HAP-1 (cell line): Measurements from ENCODE around the gene BDP1.
"Not testable (repeated sequence)": the region's sequence is repeated elsewhere in the genome, so short reads cannot be mapped to it uniquely, and the experiment has no call there.

ENCODE experiments used
- DNase-seq, 2 experiments: peaks; one replicate each; pipeline ENCODE4 v3.0.0-alpha.2; 2016 to 2020; ENCODE audit warnings: low spot score in 2 of 2
- H3K27me3 ChIP-seq: fragments of 250-450 bp; sonication (Bioruptor Pico); 2 replicates; pipeline ENCODE4 v1.5.1; 2020; ENCODE audit warnings: low read depth, mild to moderate bottlenecking, moderate library complexity
- H3K36me3 ChIP-seq: fragments of 250-450 bp; sonication (Bioruptor Pico); replicated peaks from 2 replicates; pipeline ENCODE4 v1.5.1; 2020; ENCODE audit warnings: mild to moderate bottlenecking
- H3K4me1 ChIP-seq: fragments of 250-450 bp; sonication (Bioruptor Pico); 2 replicates; pipeline ENCODE4 v1.5.1; 2020; ENCODE audit warnings: mild to moderate bottlenecking
- H3K4me3 ChIP-seq: fragments of 250-450 bp; sonication (Bioruptor Pico); 2 replicates; pipeline ENCODE4 v1.5.1; 2020; ENCODE audit warnings: mild to moderate bottlenecking, moderate library complexity
- H3K9me3 ChIP-seq: fragments of 250-450 bp; sonication (Bioruptor Pico); 2 replicates; pipeline ENCODE4 v1.5.1; 2020; ENCODE audit warnings: mild to moderate bottlenecking, moderate library complexity
- in situ Hi-C: fragments of 300-500 bp; cut with MboI; formaldehyde crosslinking; loops from 3 replicates; pipeline ENCODE4 v1.14.3; 2020; ENCODE audit warnings: low sequenced_read_pairs, inconsistent platforms, mixed read lengths

BDP1 gene

GRCh38 chr5:71588533-71588885, 133.1 kb downstream of the BDP1 start:
- in situ Hi-C loops, result loop anchor here (25.0 kb wide), 1 partner anchor 724 kb away; the partner anchor contains the start of genes MRPS27 and PTCD2
- Histone ChIP-seq H3K9me3 (no peaks in the 10 kb centered on the region), H3K4me3 (no peak overlapping the region), H3K4me1 (peaks cover 16% of the 10 kb centered on the region), H3K36me3 (no peaks in the 10 kb centered on the region; the same call in 1 of the 2 replicates), H3K27me3 (no peaks in the 10 kb centered on the region)
- no peak for DNase-seq

GRCh38 chr5:71589903-71590302, 134.5 kb downstream of the BDP1 start:
- in situ Hi-C loops, result loop anchor here (25.0 kb wide), 1 partner anchor 722 kb away; the partner anchor contains the start of genes MRPS27 and PTCD2
- Histone ChIP-seq H3K9me3 (no peaks in the 10 kb centered on the region), H3K27me3 (no peaks in the 10 kb centered on the region), H3K4me1 (peaks cover 16% of the 10 kb centered on the region), H3K4me3 (no peak overlapping the region), H3K36me3 (no peaks in the 10 kb centered on the region; the same call in 1 of the 2 replicates)
- no peak for DNase-seq

GRCh38 chr5:71591100-71591499, 135.6 kb downstream of the BDP1 start:
- in situ Hi-C loops, result loop anchor here (25.0 kb wide), 1 partner anchor 721 kb away; the partner anchor contains the start of genes MRPS27 and PTCD2
- Histone ChIP-seq H3K36me3 (no peaks in the 10 kb centered on the region; the same call in 1 of the 2 replicates), H3K9me3 (no peaks in the 10 kb centered on the region), H3K4me3 (no peak overlapping the region), H3K4me1 (peaks cover 16% of the 10 kb centered on the region), H3K27me3 (no peaks in the 10 kb centered on the region)
- DNase-seq, result no peak

- in situ Hi-C loops, result loop anchor here (25.0 kb wide), 1 partner anchor 716 kb away; the partner anchor contains the start of genes MRPS27 and PTCD2
- DNase-seq, result no peak
- H3K36me3 ChIP-seq, result peaks cover 12% of the 10 kb centered on the region
- H3K27me3 ChIP-seq, result no peaks in the 10 kb centered on the region
- H3K9me3 ChIP-seq, result no peaks in the 10 kb centered on the region
- H3K4me1 ChIP-seq, result no peaks in the 10 kb centered on the region
- no peak overlapping the region for H3K4me3 ChIP-seq
Measured at GRCh38 chr5:71596169-71596568, 140.7 kb downstream of the BDP1 start.

GRCh38 chr5:71597001-71597400, 141.6 kb downstream of the BDP1 start:
- Histone ChIP-seq H3K9me3 (no peaks in the 10 kb centered on the region), H3K4me1 (no peaks in the 10 kb centered on the region), H3K36me3 (peaks cover 16% of the 10 kb centered on the region), H3K4me3 (no peak overlapping the region), H3K27me3 (no peaks in the 10 kb centered on the region)
- in situ Hi-C loops, result loop anchor here (25.0 kb wide), 1 partner anchor 715 kb away; the partner anchor contains the start of genes MRPS27 and PTCD2
- no peak for DNase-seq

- no peaks in the 10 kb centered on the region for H3K4me1 ChIP-seq
- H3K36me3 ChIP-seq, result peaks cover 25% of the 10 kb centered on the region
- H3K27me3 ChIP-seq, result no peaks in the 10 kb centered on the region
- no peaks in the 10 kb centered on the region for H3K9me3 ChIP-seq
- in situ Hi-C loops, result no loop called here
- no peak for DNase-seq
- no peak overlapping the region for H3K4me3 ChIP-seq
Measured at GRCh38 chr5:71600783-71601182, 145.3 kb downstream of the BDP1 start.

- in situ Hi-C loops, result no loop called here
- Histone ChIP-seq H3K4me3 (no peak overlapping the region), H3K9me3 (no peaks in the 10 kb centered on the region), H3K36me3 (peaks cover 22% of the 10 kb centered on the region), H3K27me3 (no peaks in the 10 kb centered on the region), H3K4me1 (no peaks in the 10 kb centered on the region)
- DNase-seq, result peak; percentile 37 to 63
Measured at GRCh38 chr5:71601222-71602026, 146.0 kb downstream of the BDP1 start.

- H3K4me3 ChIP-seq, in situ Hi-C loops, H3K9me3 ChIP-seq, H3K4me1 ChIP-seq, DNase-seq, H3K36me3 ChIP-seq, H3K27me3 ChIP-seq: not testable (repeated sequence)
Measured at GRCh38 chr5:71609916-71610315, 154.5 kb downstream of the BDP1 start.

- Histone ChIP-seq H3K4me3 (no peak overlapping the region), H3K27me3 (no peaks in the 10 kb centered on the region), H3K4me1 (no peaks in the 10 kb centered on the region), H3K9me3 (no peaks in the 10 kb centered on the region), H3K36me3 (no peaks in the 10 kb centered on the region)
- in situ Hi-C loops, result no loop called here
- DNase-seq, result no peak
Measured at GRCh38 chr5:71615809-71616208, 160.4 kb downstream of the BDP1 start.
